Stimulated activated CD4-positive, alpha-beta T cell treated with anti-CD3 and anti-CD28 coated beads, Interleukin-2, amount 100 ng/mL, for 24 hours (primary cell): ENCODE measurements around the gene LENG8.
A peak's percentile ranks its signal among the peaks of the same experiment; 100 is the strongest.

Experiments used
- DNase-seq, 2 donors: peaks; one replicate each; pipeline ENCODE4 v3.0.0-alpha.2; 2020

The LENG8 gene

DNA sequence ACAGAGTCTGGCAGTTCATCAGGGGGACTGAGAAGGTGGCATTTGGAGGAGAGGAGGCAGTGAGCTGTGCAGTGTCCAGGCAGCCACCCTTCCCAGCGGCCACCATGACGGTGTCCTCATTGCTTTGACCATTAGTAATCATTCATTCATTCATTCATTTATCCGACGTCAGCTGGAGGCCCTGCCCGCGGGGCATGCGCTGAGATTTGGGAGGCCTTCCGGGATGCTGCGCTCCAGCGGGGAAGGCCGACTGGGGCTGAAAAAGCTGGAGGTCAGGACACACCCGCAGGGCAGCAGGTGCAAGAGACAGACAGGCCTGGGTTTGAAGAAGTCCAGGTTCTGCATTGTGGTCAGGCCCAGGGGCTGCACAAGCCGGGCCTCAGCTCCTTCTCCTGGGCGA lies 24.8 kb upstream of the LENG8 start:
- no peak for DNase-seq

DNA sequence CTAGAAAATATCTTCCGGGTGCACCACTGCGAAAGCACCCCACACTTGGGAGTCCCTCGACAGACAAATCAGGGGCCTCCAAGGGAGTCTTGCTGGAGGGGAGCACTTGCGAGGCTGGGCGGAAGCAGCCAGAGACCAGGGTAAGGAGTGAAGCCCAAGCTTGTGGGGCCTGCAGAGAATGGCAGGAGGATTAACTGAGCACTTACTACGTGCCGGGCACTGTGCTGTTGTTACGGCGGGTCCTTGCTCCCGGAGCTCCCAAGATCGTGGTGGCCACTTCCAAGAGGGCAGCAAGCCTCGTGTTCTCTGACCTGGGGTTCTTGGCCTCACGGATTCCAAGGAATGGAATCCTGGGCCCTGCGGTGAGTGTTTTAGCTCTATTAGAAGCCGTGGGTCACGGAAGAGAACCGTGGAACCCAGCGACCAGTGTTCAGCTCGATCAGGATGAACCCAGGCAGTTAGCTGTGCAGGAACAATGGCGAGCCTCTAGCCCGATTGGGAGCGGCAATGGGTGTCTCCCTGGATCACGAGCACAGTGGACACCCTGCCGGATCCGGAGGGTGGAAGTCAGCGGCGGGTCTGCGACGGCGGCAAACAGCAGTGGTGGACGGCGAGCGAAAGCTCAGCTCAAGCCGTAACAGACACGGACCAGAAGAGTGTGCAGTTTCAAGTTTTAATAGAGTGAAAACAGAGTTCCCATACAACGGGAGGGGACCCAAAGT lies 24.2 kb upstream of the LENG8 start:
- DNase-seq = no peak

DNA sequence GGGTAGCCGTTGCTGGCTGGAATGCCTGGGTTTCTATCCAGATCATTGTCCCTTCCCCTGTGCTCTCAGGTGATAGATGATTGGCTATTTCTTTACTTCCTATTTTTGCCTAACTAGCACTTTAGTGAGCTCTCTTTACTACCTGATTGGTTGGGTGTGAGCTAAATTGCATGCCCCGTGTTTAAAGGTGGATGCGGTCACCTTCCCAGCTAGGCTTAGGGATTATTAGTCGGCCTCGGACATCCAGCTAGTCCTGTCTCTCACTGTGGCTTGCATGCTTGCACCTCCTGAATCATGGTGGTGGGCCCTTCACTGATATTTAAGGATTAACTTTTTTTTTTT lies 23.6 kb upstream of the LENG8 start:
- DNase-seq = no peak

DNA sequence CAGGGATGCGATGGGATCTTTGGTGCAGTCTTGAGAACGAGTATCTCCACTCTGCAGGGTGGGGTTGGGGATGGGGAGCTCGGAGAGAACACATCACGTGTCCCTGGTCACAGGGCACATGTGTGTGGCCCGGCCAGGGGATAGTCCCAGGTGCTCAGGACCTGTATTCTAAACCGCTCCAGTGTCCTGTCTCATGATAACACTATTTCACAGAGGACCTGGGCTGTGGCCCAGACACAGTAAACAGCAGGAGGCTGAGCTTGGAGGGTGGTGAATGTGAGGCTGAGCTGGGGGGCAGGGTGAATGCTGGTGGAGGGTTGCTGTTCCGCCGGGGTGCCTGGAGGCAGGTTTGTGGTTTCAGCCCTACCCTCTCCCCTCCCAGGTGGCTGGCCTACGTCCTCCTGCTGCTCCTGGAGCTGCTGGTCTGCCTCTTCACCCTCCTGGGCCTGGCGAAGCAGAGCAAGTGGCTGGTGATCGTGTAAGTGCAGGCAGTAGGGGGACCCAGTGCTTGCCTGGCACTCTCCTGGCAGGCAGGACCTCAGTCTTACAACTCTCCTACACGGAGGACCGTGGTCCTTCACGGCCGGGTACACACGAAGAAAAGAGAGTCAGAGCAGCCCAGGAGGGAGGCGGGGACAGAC lies 22.6 kb upstream of the LENG8 start:
- DNase-seq = no peak

DNA sequence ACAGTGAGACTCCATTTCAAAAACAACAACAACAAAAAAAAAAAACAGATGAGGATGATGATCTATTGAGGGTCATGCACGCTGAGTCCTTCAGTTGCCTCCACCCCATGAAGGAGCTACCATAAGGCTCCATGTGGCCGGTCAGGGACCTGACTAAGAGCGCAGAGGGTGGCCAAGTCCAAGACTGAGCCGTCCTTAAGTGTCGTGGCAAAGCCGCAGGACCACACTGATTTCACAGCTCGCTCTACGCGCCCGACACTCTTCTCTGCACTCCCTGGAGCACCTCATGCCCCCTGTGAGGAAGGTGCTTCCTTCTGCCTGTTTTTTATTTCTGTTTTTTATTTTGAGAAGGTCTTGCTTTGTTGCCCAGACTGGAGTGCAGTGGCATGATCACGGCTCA lies 21.4 kb upstream of the LENG8 start:
- no peak for DNase-seq

DNA sequence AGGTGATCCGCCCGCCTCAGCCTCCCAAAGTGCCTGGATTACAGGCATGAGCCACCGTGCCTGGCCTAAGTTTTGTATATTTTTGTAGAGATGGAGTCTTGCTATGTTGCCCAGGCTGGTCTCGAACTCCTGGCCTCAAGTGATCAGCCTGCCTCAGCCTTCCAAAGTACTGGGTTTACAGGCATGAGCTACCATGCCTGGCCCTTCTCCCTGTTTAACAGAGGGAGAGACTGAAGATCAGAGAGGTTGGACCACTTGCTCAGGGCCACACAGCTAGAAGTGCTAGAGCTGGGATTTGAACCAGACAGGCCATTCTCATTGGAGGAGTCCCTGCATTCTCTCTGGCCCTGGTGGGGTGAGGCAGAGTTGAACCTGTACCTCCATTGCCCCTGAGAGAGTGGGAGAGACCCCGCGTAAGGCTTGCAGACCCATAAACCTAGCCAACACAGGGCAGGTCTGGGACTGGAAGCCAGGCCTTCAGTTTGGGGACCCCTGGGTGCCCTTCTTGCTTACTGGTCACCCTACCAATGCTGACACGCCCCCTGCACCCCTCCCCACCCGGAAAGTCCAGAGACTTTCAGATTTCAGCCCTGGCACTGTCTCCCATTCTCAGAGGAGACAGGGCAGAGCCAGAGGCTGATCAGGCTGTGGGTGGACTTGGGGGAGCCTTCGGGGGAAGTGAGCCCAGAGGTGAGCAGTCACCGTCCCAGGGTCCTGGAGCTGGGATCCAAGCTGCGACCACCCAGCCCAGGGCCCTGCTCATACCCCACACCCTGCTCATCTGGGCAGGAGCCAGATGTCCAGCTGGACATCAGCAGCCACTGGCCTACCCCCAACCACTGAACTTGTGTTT lies 20.4 kb upstream of the LENG8 start:
- DNase-seq = no peak

DNA sequence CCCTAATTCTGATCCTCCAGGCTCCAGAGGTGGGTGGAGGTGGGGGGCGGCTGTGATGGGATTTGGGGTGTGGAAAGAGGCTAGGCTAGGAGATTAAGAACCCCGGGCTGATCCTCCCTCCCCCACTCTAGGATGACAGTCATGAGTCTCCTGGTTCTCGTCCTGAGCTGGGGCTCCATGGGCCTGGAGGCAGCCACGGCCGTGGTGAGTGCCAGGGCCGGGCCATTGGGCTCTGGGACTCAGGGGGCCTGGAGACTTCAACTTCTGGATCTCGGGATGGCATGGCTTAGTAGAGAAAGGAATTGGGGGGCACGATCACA lies 19.9 kb upstream of the LENG8 start:
- DNase-seq = no peak

DNA sequence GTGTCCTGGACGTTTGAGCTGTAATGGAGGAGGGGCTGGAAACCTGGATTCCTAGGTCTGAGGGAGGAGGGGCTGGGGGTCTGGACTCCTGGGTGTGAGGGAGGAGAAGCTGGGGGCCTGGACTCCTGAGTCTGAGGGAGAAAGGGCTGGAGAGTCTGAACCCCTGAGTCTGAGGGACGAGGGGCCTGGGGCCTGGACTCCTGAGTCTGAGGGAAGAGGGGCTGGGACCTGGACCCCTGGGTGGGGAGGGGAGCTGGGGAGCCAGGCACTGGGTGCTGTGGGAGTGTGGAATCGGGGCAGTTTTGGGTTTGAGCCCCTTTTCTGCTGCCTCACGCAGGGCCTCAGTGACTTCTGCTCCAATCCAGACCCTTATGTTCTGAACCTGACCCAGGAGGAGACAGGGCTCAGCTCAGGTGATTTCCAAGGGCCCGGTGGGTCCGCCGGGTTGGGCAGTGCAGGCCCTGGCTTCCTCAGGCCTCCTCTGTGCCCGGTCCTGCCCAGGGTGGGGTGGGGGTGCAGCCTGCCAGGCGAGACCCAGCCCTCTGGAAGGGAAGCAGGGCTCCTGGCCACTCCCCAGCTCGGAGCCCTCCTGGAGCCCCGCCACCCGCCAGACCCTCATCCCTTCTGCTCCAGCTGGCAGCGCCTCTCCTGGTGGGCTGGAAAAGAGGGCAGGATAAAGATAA lies 19.3 kb upstream of the LENG8 start:
- no peak for DNase-seq

DNA sequence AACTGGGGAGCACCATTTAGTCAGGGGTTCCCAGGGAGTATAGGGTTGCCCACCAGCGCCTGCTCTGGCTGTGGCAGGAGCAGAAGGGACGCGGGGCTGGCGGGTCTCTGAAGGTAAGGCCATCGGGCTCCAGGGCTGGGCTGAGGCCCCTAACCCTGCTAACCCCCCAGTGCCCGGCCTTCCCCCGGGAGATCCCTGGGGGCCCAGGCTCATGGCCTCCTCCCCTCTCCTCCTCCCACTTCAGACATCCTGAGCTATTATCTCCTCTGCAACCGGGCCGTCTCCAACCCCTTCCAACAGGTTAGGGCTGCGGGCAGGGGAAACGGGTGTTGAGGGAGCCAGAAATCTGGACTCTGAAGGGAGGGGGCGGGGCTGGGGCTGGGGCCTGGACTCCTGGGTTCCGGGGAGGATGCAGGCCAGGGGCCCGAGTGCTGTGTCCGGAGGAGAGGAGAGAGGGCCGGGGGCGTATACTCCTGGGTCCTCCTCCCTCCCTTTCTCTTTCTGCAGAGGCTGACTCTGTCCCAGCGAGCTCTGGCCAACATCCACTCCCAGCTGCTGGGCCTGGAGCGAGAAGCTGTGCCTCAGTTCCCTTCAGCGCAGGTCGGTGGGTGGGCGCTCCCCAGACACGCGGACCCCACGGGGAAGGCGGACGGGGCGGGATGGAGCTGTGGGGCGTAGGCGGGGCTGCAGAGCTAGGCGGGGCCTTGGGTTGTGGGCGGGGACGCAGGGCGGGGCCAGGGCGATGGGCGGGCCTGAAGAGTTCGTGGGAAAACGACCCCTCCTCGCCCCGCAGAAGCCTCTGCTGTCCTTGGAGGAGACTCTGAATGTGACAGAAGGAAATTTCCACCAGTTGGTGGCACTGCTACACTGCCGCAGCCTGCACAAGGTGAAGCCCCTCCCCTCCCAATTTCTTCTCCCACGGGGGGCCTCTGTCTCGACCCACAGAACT lies 18.4 kb upstream of the LENG8 start:
- DNase-seq = peak; percentile 49 to 69

DNA sequence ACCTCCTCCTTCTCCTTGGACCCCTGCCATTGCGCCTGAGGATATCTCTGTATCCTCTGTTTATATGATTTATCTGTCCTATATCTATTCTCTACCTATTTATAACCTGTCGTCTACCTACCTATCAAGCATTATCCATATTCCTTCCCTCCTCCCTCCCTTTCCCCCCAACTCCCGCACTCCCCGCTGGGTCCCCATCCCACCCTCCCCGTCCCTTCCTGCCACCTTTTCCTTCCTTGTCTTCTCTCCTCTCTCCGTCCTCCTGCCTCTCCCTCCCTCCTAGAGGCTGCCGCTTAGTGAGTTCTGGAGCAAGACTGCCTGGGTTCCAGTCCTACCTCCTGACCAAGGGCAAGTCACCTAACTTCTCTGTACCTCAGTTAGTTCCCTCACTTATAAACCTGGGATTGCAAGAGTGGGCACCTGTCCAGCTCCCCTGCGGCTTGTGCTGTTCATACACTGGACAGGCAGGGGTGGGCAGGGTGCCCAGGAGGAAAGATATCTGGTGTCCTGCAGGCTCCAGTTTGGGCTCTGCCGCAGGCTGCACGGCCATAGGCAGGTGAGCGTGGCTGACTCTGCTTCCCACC lies 17.7 kb upstream of the LENG8 start:
- no peak for DNase-seq

DNA sequence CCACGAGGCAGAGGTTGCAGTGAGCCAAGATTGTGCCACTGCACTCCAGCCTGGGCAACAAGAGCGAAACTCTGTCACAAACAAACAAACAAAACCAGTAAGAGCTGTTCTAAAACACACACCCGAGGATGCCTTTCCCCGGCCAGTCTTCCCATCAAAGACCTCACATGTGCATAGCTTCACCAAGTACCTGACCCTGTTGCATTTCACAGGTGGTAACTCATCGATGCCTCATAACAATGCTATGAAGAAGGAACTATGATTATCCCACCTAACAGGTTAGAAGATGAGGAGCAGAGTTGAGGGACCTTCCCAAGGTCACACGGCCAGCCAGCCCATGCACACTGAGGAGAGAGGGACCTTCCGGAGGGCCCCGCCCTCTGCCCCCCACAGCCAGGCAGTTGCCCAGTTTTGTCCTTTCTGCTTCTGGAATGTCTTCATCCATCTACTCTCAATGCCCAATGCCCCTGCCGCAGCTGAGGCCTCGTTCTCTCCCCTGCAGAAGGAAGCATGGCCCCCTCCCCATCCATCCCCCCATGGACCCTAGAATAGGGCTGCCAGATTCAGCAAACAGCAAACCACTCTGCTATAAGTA lies 16.8 kb upstream of the LENG8 start:
- DNase-seq = no peak

DNA sequence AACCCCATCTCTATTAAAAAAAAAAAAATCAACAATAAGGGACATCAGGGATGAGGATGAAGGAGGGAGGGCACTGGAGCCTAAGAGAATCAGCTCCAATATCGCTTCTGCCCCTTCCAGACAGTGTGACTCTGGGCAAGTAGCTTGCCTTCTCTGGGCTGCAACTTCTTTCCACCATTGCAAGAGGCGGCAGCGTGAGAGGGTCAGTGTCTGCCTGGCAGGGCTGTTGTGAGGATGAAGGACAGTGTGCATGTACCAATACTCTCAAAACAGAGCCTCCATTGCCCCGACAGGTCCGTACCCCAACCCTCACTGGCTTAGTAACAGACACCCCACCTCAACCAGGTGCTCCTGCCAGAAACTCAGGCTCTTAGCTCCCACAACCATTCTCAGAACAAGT lies 15.3 kb upstream of the LENG8 start:
- DNase-seq = no peak

DNA sequence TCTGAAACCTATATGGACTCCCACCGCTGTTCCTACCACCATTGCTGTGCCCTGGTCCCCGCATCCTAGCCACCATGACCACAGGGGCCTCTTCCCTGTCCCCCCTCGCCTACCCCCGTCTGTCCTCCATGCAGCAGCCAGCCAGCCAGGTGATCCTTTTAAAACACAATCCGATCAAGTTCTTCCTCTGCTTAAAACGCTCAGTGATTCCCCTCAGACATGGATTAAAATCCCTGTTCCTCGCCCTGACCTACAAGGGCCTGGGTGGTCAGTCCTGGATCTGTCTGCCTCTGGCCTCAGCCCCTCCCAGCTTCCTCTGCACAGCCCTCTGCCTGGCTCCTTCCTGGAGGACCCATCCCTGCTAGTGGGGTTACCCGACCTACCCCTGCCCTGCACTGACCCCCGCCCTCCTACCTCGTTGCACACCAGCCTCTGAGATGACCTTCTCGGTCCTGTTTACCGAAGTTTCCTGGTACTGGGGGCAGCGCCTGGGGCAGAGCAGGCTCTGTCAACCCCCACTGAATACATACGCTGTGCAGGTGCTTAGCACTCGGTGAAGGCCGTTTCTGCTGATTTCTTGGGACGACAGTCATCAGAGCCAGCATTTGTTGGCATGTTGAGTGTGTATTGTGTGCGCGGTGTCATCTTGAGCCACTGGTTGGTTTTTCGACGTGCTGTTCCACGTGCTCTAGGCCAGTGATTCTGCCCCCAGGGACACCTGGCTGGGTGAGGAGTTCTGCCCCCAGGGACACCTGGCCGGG lies 14.7 kb upstream of the LENG8 start:
- DNase-seq = no peak

DNA sequence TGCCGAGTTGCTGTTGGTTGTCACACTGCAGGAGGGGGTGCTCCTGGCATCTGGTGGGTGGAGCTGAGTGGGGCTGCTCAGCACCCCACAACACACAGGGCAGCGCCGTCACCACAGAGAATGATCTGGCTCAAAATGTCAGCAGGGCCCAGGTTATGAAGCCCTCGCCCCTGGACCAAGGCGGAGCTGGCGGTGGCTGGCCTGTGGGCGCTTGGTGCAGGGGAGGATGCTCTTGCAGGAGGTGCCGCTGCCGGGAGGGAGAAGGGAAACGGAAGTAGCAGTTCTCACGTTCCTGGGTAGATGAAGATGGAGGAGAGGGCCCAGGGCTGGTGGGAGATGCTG lies 14.2 kb upstream of the LENG8 start:
- DNase-seq = no peak

DNA sequence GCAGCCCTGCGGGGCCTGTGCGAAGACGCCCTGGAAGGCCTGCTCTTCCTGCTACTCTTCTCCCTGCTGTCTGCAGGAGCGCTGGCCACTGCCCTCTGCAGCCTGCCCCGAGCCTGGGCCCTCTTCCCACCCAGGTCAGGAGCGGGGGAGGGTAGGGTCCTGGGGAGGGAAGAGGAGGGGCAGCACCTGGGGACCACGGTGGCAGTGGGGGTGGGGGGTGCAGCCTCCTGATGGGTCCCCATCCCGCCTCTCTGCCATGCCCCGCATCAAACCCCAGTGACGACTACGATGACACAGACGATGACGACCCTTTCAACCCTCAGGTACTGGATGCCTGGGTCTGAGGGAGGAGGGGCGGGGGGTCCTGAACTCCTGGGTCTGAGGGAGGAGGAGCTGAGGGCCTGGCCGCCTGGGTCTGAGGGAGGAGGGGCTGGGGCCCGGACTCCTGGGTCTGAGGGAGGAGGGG lies 13.4 kb upstream of the LENG8 start:
- no peak for DNase-seq

DNA sequence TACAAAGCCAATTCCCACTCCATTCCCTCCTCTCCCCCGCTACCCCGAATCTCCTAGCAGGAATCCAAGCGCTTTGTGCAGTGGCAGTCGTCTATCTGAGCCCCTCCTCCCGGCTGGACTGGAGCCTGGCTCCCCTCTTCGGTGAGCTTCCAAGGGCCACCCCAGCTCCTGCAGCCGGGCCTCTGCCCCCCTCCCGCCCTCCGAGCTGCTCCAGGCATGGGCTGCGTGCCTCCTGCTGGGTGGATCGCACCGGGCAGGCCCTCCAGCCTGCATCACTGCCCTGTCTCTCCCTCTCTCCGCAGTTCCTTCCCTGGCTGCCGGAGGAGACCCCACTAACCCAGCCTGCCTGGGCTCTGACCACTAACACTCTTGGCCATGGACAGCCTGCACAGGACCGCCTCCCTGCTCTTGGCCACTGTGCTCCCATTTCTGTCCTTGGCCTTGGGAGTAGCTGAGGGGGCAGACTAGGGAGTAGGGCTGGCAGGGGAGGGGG lies 12.9 kb upstream of the LENG8 start:
- DNase-seq = no peak

DNA sequence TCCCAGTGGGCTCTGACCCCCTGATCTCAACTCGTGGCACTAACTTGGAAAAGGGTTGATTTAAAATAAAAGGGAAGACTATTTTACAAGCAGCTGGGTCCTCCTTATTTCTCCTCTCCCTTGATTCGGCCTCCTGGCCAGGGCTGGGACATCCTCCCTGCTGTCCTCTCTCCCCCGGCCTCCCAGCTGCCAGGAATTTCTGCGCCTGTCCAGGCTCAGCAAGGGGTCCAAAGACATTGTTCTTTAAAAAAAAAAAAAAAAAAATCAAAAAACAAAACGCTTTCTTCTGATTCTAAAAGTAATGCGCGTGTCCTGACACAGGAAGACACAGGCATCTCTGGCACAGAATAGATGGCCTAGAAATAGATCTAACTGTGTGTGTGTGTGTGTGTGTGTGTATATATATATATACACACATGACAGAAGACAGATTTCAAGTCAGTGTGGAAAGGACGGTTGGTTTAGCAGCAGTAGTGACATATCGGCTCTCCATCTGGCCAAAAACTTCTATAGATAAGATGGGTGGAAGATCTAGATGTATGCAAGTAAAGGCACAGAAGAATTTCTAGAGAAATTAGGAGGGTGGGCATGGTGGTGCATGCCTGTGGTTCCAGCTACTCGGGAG lies 12.3 kb upstream of the LENG8 start:
- DNase-seq = no peak

DNA sequence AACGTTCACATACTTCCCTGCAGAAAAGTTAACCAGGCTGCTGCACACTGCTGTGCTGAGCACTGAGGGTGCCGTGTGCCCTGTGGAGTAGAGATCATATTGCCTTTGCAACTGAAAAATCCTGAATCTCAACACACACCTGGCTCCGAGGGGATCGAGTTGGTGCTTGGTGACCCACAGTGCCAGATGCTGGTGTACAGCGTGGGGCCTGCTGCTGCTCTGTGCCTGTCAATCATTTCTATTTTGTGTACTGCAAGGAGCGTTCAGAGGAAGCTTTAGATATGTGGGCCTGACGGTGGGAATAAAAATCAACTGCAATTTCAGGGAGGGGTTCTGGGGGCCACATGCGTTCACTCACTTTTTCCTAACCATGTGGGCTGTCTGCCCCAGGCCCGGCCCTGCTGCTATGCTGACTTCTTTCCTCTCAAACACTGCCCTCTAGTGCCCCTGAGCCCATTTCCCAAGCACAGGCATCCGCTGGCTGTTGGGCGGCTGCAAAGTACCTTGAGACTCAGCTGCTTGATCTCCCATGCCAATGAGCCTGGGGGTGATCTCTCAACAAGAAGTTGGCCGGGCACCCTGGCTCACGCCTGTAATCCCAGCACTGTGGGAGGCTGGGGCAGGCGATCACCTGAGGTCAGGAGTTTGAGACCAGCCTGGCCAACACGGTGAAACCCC lies 9.7 kb upstream of the LENG8 start:
- DNase-seq = peak in 1 of 2 donors; percentile 44

DNA sequence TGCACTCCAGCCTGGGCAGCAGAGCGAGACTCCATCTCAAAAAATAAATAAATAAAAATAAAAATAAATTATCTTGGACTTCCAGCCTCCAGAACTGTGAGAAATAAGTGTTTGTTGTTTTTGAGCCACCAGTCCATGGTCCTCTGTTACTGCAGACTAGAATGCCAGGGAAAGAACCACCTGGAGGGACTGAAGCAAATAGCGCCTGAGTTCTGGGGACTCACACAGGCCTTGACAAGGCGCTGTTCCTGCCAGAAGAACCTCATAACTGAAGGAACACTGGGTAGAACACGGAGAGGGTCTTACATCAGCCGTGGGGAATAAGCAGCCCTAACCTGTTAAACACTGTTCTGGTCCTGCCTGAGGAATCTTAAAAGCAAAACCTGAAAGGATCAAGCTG lies 8.4 kb upstream of the LENG8 start:
- DNase-seq = no peak

DNA sequence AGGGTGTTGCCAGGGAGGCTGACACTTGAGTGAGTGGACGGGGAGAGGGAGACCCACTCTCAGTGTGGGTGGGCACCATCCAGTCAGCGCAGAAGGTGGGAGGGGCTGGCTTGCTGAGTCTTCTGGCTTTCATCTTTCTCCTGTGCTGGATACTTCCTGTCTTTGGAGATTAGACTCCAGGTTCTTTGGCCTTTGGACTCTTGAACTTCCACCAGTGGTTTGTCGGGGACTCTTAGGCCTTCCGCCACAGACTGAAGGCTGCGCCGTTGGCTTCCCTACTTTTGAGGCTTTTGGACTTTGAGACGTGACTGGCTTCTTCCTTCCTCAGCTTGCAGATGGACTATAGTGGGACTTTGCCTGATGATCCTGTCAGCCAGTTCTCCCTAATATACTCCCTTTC lies 4.3 kb upstream of the LENG8 start:
- DNase-seq = no peak
